ENCODE measurements around the gene NUCB1.
A peak's percentile ranks its signal among the peaks of the same experiment; 100 is the strongest.
"Not testable (repeated sequence)": the region's sequence is repeated elsewhere in the genome, so short reads cannot be mapped to it uniquely, and the experiment has no call there.

NUCB1 gene

DNA sequence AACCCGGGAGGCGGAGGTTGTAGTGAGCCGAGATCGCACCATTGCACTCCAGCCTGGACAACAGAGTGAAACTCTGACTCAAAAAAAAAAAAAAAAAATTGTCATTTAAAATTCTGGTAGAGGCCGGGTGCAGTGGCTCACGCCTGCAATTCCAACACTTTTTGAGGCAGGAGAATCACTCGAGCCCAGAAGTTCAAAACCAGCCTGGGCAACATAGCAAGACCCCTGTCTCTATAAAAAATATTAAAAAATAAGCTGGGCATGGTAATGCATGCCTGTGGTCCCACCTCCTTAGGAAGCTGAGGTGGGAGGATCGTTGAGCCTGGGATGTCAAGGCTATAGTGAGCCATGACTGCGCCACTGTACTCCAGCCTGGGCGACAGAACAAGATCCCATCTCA is 6.2 kb downstream of the NUCB1 start:
- DNase-seq, result no peak

DNA sequence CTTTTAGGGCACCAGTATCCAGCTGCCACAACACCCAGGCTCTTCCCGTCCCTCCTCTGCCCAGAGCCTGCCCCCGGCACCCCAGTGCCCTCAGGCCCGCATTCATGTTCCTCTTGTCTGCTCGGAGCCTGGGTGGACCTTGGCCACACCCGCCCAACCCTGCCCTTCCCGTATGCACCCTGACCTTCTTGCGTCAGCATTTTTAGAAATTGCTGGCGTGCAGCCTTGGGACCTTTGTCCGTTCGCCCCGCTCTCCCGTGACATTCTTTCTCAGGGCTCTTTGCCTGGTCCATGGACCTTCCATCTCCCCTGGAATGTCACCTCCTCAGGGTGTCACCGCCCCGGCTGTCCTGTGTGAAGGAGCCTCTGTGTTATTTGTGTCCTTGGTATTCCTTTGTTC is 7.6 kb downstream of the NUCB1 start:
- no peak for DNase-seq

GRCh38 chr19:48909424-48910077 is 9.4 kb downstream of the NUCB1 start:
- not testable (repeated sequence) for DNase-seq

- no peak for DNase-seq
Measured at GRCh38 chr19:48910803-48911202, 10.7 kb downstream of the NUCB1 start.

- no peak for DNase-seq
Measured at GRCh38 chr19:48913114-48913889, 13.2 kb downstream of the NUCB1 start.

- DNase-seq, result no peak
Measured at GRCh38 chr19:48914181-48914580, 14.1 kb downstream of the NUCB1 start.

- no peak for DNase-seq
Measured at GRCh38 chr19:48915757-48916156, 15.6 kb downstream of the NUCB1 start.

- no peak for DNase-seq
Measured at GRCh38 chr19:48918071-48918470, 18.0 kb downstream of the NUCB1 start.

DNA sequence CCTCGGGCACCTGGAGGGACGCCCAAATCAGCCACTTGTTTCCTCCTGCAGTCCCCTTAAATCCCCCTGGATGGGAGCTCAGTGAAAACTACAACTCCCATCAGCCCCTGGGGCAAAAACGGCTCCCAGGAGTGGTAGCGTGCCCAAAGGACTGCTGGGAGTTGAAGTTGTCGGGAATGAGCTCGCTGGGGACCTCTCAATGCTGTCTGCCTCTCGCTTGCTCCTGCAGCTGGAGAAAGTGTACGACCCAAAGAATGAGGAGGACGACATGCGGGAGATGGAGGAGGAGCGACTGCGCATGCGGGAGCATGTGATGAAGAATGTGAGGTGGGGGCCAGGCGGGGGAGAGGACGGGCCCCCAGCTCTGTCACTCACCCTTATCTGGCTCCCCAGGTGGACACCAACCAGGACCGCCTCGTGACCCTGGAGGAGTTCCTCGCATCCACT is 18.7 kb downstream of the NUCB1 start:
- no peak for DNase-seq

- not testable (repeated sequence) for DNase-seq
Measured at GRCh38 chr19:48919271-48919670, 19.2 kb downstream of the NUCB1 start.

- DNase-seq, result no peak
Measured at GRCh38 chr19:48920949-48921348, 20.8 kb downstream of the NUCB1 start.

DNA sequence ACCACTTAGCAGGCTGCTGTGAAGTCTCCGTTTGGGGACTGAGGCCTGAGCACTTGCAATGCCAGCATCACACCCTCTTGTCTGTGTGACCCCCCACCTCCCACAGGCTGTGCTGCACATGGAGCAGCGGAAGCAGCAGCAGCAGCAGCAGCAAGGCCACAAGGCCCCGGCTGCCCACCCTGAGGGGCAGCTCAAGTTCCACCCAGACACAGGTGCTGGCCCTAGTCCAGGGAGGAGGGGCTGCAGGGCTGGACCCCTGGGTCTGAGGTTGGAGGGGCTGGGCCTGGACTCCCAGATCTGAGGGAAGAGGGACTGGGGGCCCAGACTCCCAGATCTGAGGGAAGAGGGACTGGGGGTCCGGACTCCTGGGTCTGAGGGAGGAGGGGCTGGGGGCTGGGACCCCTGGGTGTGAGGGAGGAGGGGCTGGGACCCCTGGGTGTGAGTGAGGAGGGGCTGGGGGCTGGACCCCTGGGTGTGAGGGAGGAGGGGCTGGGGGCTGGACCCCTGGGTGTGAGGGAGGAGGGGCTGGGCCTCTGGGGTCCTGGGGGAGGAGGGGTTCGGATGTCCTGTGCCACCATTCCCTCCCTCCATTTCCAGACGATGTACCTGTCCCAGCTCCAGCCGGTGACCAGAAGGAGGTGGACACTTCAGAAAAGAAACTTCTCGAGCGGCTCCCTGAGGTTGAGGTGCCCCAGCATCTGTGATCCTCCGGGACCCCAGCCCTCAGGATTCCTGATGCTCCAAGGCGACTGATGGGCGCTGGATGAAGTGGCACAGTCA is 21.8 kb downstream of the NUCB1 start:
- no peak for DNase-seq

- no peak for DNase-seq
Measured at GRCh38 chr19:48922548-48923490, 22.7 kb downstream of the NUCB1 start.

DNA sequence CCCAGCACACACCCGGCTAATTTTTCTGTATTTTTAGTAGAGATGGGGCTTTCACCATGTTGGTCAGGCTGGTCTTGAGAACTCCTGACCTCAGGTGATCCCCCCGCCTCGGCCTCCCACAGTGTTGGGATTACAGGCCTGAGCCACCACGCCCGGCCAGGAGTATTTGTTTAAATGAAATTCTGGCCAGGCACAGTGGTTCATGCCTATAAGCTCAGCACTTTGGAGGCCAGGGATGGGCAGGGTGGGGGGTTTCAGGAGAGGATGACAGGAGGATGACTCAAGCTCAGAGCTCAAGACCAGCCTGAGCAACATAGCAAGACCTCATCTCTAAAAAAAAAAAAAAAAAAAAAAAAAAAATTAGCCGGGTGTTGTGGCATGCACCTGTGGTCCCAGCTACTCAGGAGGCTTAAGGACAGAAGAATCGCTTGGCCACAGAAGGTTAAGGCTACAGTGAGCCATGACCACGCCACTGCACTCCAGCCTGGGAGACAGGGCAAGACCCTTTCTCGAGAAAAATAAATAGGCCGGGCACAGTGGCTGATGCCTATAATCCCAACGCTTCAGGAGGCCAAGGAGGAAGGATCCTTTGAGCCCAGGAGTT is 25.2 kb downstream of the NUCB1 start:
- no peak for DNase-seq

DNA sequence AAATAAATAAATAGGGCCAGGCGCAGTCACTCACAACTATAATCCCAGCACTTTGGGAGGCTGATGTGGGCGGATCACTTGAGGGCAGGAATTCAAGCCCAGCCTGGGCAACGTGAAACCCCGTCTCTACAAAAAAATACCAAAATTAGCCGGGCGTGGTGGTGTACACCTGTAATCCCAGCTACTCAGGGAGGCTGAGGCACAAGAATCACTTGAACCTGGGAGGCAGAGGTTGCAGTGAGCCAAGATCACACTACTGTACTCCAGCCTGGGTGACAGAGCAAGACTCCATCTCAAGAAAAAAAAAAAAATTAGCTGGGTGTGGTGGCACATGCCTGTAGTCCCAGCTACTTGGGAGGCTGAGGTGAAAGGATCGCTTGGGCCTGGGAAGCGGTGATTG is 25.8 kb downstream of the NUCB1 start:
- DNase-seq, result not testable (repeated sequence)

DNA sequence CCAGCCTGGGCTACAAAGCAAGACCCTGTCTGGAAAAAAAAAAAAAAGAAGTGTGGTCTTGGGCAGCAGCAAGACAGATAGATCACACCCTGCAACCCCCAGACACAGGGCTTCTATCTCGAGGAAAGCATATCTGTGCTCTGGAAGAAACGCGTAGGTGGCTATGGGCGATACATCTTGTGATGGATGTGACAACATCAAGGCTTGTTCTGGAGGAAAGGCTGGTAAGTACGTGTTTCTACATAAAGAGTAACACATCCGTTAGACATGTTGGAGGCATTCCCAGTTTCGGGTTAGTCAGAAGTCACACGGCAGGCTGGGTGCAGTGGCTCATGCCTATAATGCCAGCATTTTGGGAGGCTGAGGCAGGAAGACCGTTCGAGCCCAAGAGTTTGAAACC is 26.8 kb downstream of the NUCB1 start:
- peak; percentile 10 for DNase-seq

GRCh38 chr19:48927692-48928091 is 27.6 kb downstream of the NUCB1 start:
- DNase-seq, result not testable (repeated sequence)

- DNase-seq, result no peak
Measured at GRCh38 chr19:48928164-48929025, 28.3 kb downstream of the NUCB1 start.

DNA sequence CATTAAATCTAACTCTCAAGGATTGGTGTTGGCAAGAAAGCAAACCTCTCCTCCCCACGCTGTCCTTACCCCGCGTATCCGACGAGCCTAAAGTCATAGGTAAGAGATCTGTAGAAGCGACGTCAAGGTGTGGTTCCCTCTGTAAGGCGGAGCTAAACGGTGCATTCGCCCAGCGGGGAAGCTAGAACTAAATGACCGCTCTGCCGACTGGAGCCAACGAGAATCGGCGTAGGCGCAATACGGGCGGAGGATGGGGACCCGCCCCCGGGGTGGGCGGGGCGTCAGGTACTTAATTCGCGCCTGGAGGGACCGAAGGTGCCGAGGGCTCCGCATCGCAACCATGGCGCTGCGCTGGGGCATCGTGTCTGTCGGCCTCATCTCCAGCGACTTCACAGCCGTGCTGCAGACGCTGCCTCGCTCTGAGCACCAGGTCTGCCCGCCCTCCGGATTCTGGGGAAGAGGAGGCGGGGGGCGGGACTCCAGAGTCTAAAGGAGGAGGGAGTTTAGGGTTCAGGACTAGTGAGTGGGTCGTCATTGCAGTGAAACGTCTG is 33.3 kb downstream of the NUCB1 start, which contains the start of gene DHDH:
DHDH (plus strand) TSS at position 318 of the 551 bp plus-strand sequence; CDS start at position 341, 23 bp downstream.
- DNase-seq, result peak; percentile 55

GRCh38 chr19:48934837-48935236 is 34.7 kb downstream of the NUCB1 start:
- DNase-seq, result no peak

- no peak for DNase-seq
Measured at GRCh38 chr19:48935864-48936263, 35.8 kb downstream of the NUCB1 start.
